Esophagus (tissue), 2 donors: ENCODE results near the gene SPNS2. TPM values are rescaled to one million over a fixed set of nuclear protein-coding genes. Genes with fewer than 3 reads are reported as not detected.

Experiments
- H3K27ac ChIP-seq, 2 donors: one replicate each; pipeline ENCODE4 v1.5.1; 2013; ENCODE audit warnings: low read depth in 2 of 2, mild to moderate bottlenecking in 2 of 2, inconsistent platforms in 1 of 2, low read length in 1 of 2, moderate library complexity in 1 of 2
- H3K27me3 ChIP-seq, 2 donors: one replicate each; pipeline ENCODE4 v1.6.1; 2013; ENCODE audit warnings: low read length in 2 of 2, control low read depth in 1 of 2, mild to moderate bottlenecking in 1 of 2; ENCODE audit not compliant: insufficient read depth in 2 of 2, control insufficient read depth in 1 of 2
- H3K36me3 ChIP-seq, 2 donors: one replicate each; pipeline ENCODE4 v1.6.1; 2013; ENCODE audit warnings: low read length in 1 of 2; ENCODE audit not compliant: control insufficient read depth in 2 of 2, insufficient read depth in 2 of 2
- H3K4me1 ChIP-seq, 2 donors: one replicate each; pipeline ENCODE4 v1.6.1; 2013; ENCODE audit warnings: low read length in 1 of 2; ENCODE audit not compliant: control insufficient read depth in 2 of 2, insufficient read depth in 2 of 2
- H3K4me3 ChIP-seq, 2 donors: one replicate each; pipeline ENCODE4 v1.5.1; 2013; ENCODE audit warnings: low read length in 2 of 2, mild to moderate bottlenecking in 2 of 2, low read depth in 1 of 2, moderate library complexity in 1 of 2
- H3K9me3 ChIP-seq, 2 donors: one replicate each; pipeline ENCODE4 v1.6.1; 2013; ENCODE audit warnings: mild to moderate bottlenecking in 2 of 2, low read depth in 1 of 2, low read length in 1 of 2, moderate library complexity in 1 of 2; ENCODE audit not compliant: control insufficient read depth in 2 of 2, insufficient read depth in 1 of 2
- WGBS, 2 donors: extraction: QIAGEN DNeasy Blood & Tissue Kit; methylation state at CpG; one replicate each; pipeline ENCODE4 v1.1.7; 2013; 5-methylcytosine and 5-hydroxymethylcytosine counted together
- polyA plus RNA-seq, 2 donors: library from polyadenylated mRNA; stranded (reverse); fragments of 200-250 nt; gene quantifications; one replicate each; pipeline ENCODE4 v1.2.3, GENCODE V29; 2013
- donor health status: healthy with polysubstance abuse.
- donor health status: Bipolar disorder and iron deficiency.

Gene SPNS2
- polyA plus RNA-seq, 2 donors, result 95.3 to 238 TPM

- H3K4me3 ChIP-seq, result no peak overlapping the region
- peaks cover 5% of the 10 kb centered on the region in 2 donors for H3K4me1 ChIP-seq
- 80 to 85% methylated on average over 8 of the region's 8 CpGs for WGBS, 2 donors
- H3K9me3 ChIP-seq, result no peaks in the 10 kb centered on the region
- no peaks in the 10 kb centered on the region for H3K36me3 ChIP-seq
- peaks cover 0 to 3% of the 10 kb centered on the region in 2 donors for H3K27me3 ChIP-seq
- no peak overlapping the region for H3K27ac ChIP-seq
Measured at GRCh38 chr17:4582691-4583090, 84.0 kb downstream of the SPNS2 start.

- 75 to 77% methylated on average over 3 of the region's 3 CpGs for WGBS, 2 donors
- Histone ChIP-seq H3K4me3 (no peak overlapping the region), H3K4me1 (peaks cover 5% of the 10 kb centered on the region in 2 donors), H3K36me3 (no peaks in the 10 kb centered on the region), H3K27ac (no peak overlapping the region), H3K9me3 (no peaks in the 10 kb centered on the region), H3K27me3 (peaks cover 0 to 3% of the 10 kb centered on the region in 2 donors)
Measured at GRCh38 chr17:4583206-4583605, 84.5 kb downstream of the SPNS2 start.

- Histone ChIP-seq H3K4me1 (peaks cover 5% of the 10 kb centered on the region in 2 donors), H3K9me3 (no peaks in the 10 kb centered on the region), H3K4me3 (peak overlapping the region; percentile 40 to 48), H3K27ac (peak overlapping the region; percentile 31 to 47), H3K36me3 (no peaks in the 10 kb centered on the region), H3K27me3 (peaks cover 0 to 3% of the 10 kb centered on the region in 2 donors)
- WGBS, 2 donors, result 23 to 24% methylated on average over 12 of the region's 12 CpGs
Measured at GRCh38 chr17:4583782-4584100, 85.1 kb downstream of the SPNS2 start.

DNA sequence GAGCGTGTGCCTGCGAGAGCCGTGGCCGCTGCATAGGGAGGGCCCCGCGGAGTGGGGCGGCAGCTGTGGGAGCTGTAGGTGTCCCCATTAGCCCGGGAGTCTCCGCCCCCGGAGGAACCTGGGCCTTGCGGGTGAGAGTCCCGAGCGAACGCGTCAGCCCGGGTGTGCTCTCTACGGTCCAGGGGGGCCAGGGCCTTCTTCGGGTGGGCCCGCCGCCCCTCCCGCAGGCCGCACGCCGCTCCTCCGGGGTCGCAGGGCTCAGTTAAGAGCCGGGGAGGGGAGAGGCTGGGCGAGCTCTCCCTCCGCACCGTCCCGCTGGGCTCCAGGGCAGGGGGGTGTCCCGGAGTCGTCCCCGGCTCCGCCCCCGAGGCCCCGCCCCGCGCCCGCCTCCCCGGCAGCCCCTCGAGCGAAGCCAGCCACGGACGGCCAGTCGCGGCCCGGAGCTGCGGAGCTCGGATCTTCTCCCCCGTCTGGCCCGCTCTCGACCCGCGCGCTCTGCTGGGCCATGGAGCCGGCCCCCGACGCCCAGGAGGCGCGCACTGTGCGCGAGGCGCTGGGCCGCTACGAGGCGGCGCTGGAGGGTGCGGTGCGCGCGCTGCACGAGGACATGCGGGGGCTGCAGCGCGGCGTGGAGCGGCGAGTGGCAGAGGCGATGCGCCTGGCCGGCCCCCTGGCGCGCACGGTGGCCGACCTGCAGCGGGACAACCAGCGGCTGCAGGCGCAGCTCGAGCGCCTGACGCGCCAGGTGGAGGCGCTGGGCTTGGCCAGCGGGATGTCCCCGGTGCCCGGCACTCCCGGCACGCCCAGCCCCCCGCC, 85.6 kb downstream of the SPNS2 start, which contains the start of gene SMTNL2:
Gene SMTNL2, plus strand, starts transcription at position 429 of the 816 bp plus-strand sequence. Its CDS starts 77 bp downstream, at position 506.
- peak within 1 kb of the TSS; percentile 31 to 47 for H3K27ac ChIP-seq
- H3K4me3 ChIP-seq, result peak within 1 kb of the TSS; percentile 40 to 48
- no peaks in the 10 kb centered on the region for H3K9me3 ChIP-seq
- peaks cover 5% of the 10 kb centered on the region in 2 donors for H3K4me1 ChIP-seq
- H3K36me3 ChIP-seq, result no peaks in the 10 kb centered on the region
- WGBS, 2 donors, result 0 to 1% methylated on average over 68 to 100 of the region's 100 CpGs
- peaks cover 0 to 3% of the 10 kb centered on the region in 2 donors for H3K27me3 ChIP-seq

GRCh38 chr17:4584917-4585637, 86.4 kb downstream of the SPNS2 start:
- Histone ChIP-seq H3K36me3 (no peaks in the 10 kb centered on the region), H3K27ac (peak overlapping the region in 1 of 2 donors; percentile 47), H3K27me3 (peaks cover 0 to 3% of the 10 kb centered on the region in 2 donors), H3K4me1 (peaks cover 5% of the 10 kb centered on the region in 2 donors), H3K4me3 (peak overlapping the region; percentile 40 to 42), H3K9me3 (no peaks in the 10 kb centered on the region)
- WGBS, 2 donors, result 20 to 21% methylated on average over 39 to 57 of the region's 57 CpGs

GRCh38 chr17:4585638-4585994, 86.9 kb downstream of the SPNS2 start:
- Histone ChIP-seq H3K9me3 (no peaks in the 10 kb centered on the region), H3K27ac (peak overlapping the region; percentile 32 to 47), H3K4me3 (peak overlapping the region in 1 of 2 donors; percentile 8), H3K36me3 (no peaks in the 10 kb centered on the region), H3K4me1 (peaks cover 5% of the 10 kb centered on the region in 2 donors), H3K27me3 (peaks cover 0 to 3% of the 10 kb centered on the region in 2 donors)
- 70 to 73% methylated on average over 7 of the region's 7 CpGs for WGBS, 2 donors

- no peaks in the 10 kb centered on the region for H3K36me3 ChIP-seq
- H3K4me3 ChIP-seq, result no peak overlapping the region
- H3K9me3 ChIP-seq, result no peaks in the 10 kb centered on the region
- H3K4me1 ChIP-seq, result peaks cover 5% of the 10 kb centered on the region in 2 donors
- 81 to 84% methylated on average over 9 of the region's 9 CpGs for WGBS, 2 donors
- H3K27me3 ChIP-seq, result peaks cover 0 to 3% of the 10 kb centered on the region in 2 donors
- peak overlapping the region in 1 of 2 donors; percentile 32 for H3K27ac ChIP-seq
Measured at GRCh38 chr17:4586043-4586442, 87.4 kb downstream of the SPNS2 start.

GRCh38 chr17:4587195-4587594, 88.5 kb downstream of the SPNS2 start:
- 89 to 91% methylated on average over 4 to 7 of the region's 7 CpGs for WGBS, 2 donors
- peaks cover 5% of the 10 kb centered on the region in 2 donors for H3K4me1 ChIP-seq
- H3K4me3 ChIP-seq, result no peak overlapping the region

GRCh38 chr17:4587803-4588202, 89.1 kb downstream of the SPNS2 start:
- Histone ChIP-seq H3K27me3 (peaks cover 0 to 3% of the 10 kb centered on the region in 2 donors), H3K9me3 (no peaks in the 10 kb centered on the region)
- WGBS, 2 donors, result 75 to 78% methylated on average over 9 of the region's 9 CpGs

More at GRCh38 chr17:4587195-4587594, 88.5 kb downstream of the SPNS2 start:
- Histone ChIP-seq H3K9me3 (no peaks in the 10 kb centered on the region), H3K36me3 (no peaks in the 10 kb centered on the region), H3K27me3 (peaks cover 0 to 3% of the 10 kb centered on the region in 2 donors), H3K27ac (peak overlapping the region in 1 of 2 donors; percentile 11)

More at GRCh38 chr17:4587803-4588202, 89.1 kb downstream of the SPNS2 start:
- no peaks in the 10 kb centered on the region for H3K36me3 ChIP-seq
- H3K27ac ChIP-seq, result no peak overlapping the region
- H3K4me1 ChIP-seq, result peaks cover 5% of the 10 kb centered on the region in 2 donors
- H3K4me3 ChIP-seq, result no peak overlapping the region
